ENCODE measurements around the gene GTF2IRD1. TPM values are rescaled to one million over a fixed set of nuclear protein-coding genes. Genes with fewer than 3 reads are reported as not detected.

The GTF2IRD1 gene
- total and polyA plus RNA-seq, 2 of the 13 experiments (the other 11 are each of a cell fraction or from before 2014, with no cell fraction given), result 16.5 to 26.7 TPM

DNA sequence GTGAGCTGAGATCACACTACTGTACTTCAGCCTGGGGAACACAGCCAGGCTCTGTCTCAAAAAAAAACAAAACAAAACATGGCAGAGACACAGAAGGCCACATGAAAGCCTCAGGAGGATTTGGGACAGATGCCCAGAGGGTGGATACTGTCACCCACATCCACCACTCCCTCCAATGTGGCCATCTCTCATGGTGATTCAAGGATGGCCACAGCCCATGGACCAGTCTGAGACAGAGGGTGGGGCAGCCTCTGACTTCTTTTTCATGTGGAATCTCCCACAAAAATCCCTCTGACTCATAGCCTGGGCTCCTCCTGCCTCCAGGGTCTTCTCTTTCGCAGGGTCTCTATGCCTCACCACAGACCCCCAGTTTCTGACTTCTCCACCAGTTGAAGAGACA is 144.9 kb downstream of the GTF2IRD1 start (continued):
- TF ChIP-seq PAXIP1 (CRISPR knock-in tag; conservative IDR thresholded peaks at IDR 0.05), result no peak
- no peak for TF ChIP-seq PLRG1 (conservative IDR thresholded peaks at IDR 0.05)
- TF ChIP-seq, protein P1, sequence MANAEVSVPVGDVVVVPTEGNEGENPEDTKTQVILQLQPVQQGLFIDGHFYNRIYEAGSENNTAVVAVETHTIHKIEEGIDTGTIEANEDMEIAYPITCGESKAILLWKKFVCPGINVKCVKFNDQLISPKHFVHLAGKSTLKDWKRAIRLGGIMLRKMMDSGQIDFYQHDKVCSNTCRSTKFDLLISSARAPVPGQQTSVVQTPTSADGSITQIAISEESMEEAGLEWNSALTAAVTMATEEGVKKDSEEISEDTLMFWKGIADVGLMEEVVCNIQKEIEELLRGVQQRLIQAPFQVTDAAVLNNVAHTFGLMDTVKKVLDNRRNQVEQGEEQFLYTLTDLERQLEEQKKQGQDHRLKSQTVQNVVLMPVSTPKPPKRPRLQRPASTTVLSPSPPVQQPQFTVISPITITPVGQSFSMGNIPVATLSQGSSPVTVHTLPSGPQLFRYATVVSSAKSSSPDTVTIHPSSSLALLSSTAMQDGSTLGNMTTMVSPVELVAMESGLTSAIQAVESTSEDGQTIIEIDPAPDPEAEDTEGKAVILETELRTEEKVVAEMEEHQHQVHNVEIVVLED (CRISPR knock-in tag; IDR thresholded peaks at IDR 0.05; ENCODE audit: borderline replicate concordance), result no peak
- TF ChIP-seq KDM4B (CRISPR knock-in tag; IDR thresholded peaks at IDR 0.05), result no peak
- TF ChIP-seq NONO (IDR thresholded peaks at IDR 0.05), result no peak
- TF ChIP-seq NONO (CRISPR knock-in tag; conservative IDR thresholded peaks at IDR 0.05), result no peak
- TF ChIP-seq KDM6A (CRISPR knock-in tag; IDR thresholded peaks at IDR 0.05; ENCODE audit: low read depth), result no peak
- TF ChIP-seq YY1 (IDR thresholded peaks at IDR 0.05; ENCODE audit: insufficient read depth, insufficient replicate concordance, low read depth, low read length), result no peak
- TF ChIP-seq CSRNP1 (CRISPR knock-in tag; IDR thresholded peaks at IDR 0.05), result no peak
- TF ChIP-seq USF2 (IDR thresholded peaks at IDR 0.05; ENCODE audit: low read depth, low read length), result no peak
- TF ChIP-seq USF2 (CRISPR knock-in tag; IDR thresholded peaks at IDR 0.05; ENCODE audit: borderline replicate concordance), result no peak
- no peak for TF ChIP-seq ZNF761 (CRISPR knock-in tag; conservative IDR thresholded peaks at IDR 0.05)
